ENCODE results near the gene MRAS. TPM values are rescaled to one million over a fixed set of nuclear protein-coding genes. Genes with fewer than 3 reads are reported as not detected.

Gene MRAS
- total and polyA plus RNA-seq, 8 donors: 2.3 to 12.6 (median 4.7) TPM

DNA sequence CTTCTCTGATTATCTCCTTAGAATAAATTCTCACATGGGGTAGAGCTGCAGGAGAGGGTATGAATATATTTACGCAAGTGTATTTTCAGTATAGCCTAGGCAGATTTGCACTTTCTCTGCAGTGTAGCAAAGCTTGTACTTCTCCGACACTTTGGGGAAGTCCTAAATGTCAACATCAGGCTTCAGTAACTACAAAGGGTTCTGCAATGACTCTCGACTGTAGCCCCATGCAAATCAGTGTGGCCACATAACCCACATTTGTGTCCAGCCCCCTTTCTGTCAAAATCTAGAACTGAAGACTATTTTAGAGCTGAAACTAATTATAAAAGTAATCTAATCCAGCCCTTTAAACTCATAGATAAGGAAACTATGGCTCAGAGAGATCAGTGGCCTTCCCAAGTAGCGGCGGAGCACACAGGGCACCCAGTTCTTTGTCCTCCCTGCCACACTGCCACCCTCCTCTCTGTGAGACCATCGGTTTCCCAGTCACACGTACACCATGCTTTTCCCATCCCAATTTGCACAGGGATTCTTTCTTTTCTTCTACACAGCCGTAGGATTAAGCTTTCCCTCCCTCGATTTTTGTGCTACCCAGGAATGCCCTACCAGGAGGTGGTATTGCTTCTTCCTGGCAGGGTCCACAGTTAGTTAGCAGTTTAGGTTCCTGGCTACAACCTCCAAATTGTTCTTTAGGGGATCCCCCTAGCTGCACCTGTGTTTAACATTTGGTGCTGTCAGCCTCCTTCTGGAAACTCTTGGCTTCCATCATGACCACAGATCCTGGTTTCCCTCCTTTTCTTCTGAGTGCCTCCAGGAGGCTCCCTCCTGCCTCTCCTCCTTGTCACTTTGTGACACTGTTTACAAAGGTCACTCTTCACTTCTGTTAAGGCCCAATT lies 22.9 kb downstream of the MRAS start:
- intact Hi-C loops (cut with DNase I): no loop called here
- TF ChIP-seq CTCF (IDR thresholded peaks at IDR 0.05): no peak
- no peaks in the 10 kb centered on the region for H3K9me3 ChIP-seq
- 89 to 94% methylated on average over 9 of the region's 9 CpGs for WGBS, 2 donors
- ATAC-seq: peak in 1 of 4 donors; percentile 63
- H3K27ac ChIP-seq: no peak overlapping the region
- no peak overlapping the region for H3K4me3 ChIP-seq
- H3K4me1 ChIP-seq: no peaks in the 10 kb centered on the region
- no peaks in the 10 kb centered on the region for H3K36me3 ChIP-seq
- no peak for FAIRE-seq
- no peak for DNase-seq
- no peaks in the 10 kb centered on the region for H3K27me3 ChIP-seq

- Histone ChIP-seq H3K4me3 (no peak overlapping the region), H3K4me1 (no peaks in the 10 kb centered on the region), H3K27me3 (no peaks in the 10 kb centered on the region), H3K27ac (no peak overlapping the region), H3K36me3 (no peaks in the 10 kb centered on the region), H3K9me3 (no peaks in the 10 kb centered on the region)
- FAIRE-seq (no peak), ATAC-seq (no peak), DNase-seq (no peak)
- WGBS, 2 donors: 91 to 93% methylated on average over 7 of the region's 7 CpGs
- no peak for TF ChIP-seq CTCF (IDR thresholded peaks at IDR 0.05)
- intact Hi-C loops (cut with DNase I): no loop called here
These were observed 24.8 kb downstream of the MRAS start for GRCh38 chr3:138373087-138373735.

- intact Hi-C loops (cut with DNase I): no loop called here
- Histone ChIP-seq H3K9me3 (no peaks in the 10 kb centered on the region), H3K27me3 (no peaks in the 10 kb centered on the region), H3K4me1 (no peaks in the 10 kb centered on the region), H3K27ac (no peak overlapping the region), H3K36me3 (no peaks in the 10 kb centered on the region), H3K4me3 (no peak overlapping the region)
- 99 to 100% methylated on average over 5 of the region's 5 CpGs for WGBS, 2 donors
- FAIRE-seq (no peak), ATAC-seq (no peak), DNase-seq (no peak)
- no peak for TF ChIP-seq CTCF (IDR thresholded peaks at IDR 0.05)
These were observed 25.3 kb downstream of the MRAS start for GRCh38 chr3:138373736-138374094.

DNA sequence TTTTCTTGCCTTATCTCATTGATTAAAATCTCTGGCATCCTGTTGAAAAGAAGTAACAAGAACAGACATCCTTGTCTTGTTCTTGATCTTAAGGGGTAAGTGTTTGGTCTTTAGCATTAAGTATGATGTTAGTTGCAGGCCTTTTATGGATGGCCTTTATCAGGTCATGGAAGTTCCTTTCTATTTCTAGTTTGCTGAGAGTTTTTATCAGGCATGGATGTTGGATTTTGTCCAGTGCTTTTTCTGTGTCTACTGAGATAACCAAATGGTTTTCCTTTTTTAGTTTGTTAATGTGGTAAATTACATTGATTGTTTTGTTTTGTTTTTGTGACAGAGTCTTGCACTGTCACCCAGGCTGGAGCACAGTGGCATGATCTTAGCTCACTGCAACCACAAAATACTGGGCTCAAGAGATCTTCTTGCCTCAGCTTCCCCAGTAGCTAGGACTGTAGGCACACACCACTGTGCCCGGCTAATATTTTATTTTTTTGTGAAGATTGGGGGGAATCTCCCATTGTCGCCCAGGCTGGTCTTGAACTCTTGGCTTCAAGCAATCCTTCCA lies 26.3 kb downstream of the MRAS start:
- ATAC-seq (no peak), FAIRE-seq (no peak), DNase-seq (no peak)
- H3K27ac ChIP-seq: no peak overlapping the region
- H3K4me3 ChIP-seq: no peak overlapping the region
- no peak for TF ChIP-seq CTCF (IDR thresholded peaks at IDR 0.05)
- no peaks in the 10 kb centered on the region for H3K9me3 ChIP-seq
- H3K27me3 ChIP-seq: no peaks in the 10 kb centered on the region
- no peaks in the 10 kb centered on the region for H3K4me1 ChIP-seq
- 50 to 74% methylated on average over 2 of the region's 2 CpGs for WGBS, 2 donors
- intact Hi-C loops (cut with DNase I): no loop called here
- no peaks in the 10 kb centered on the region for H3K36me3 ChIP-seq
